GM12872 (cell line): ENCODE measurements around the gene NFIB.

Source experiments
- TF ChIP-seq, protein P1 (sequence below): IDR thresholded peaks from 3 replicates; pipeline ENCODE4 v1.5.1; 2011; ENCODE audit warnings: low read depth, mild to moderate bottlenecking, low read length, moderate library complexity; ENCODE audit not compliant: insufficient read depth

NFIB gene

DNA sequence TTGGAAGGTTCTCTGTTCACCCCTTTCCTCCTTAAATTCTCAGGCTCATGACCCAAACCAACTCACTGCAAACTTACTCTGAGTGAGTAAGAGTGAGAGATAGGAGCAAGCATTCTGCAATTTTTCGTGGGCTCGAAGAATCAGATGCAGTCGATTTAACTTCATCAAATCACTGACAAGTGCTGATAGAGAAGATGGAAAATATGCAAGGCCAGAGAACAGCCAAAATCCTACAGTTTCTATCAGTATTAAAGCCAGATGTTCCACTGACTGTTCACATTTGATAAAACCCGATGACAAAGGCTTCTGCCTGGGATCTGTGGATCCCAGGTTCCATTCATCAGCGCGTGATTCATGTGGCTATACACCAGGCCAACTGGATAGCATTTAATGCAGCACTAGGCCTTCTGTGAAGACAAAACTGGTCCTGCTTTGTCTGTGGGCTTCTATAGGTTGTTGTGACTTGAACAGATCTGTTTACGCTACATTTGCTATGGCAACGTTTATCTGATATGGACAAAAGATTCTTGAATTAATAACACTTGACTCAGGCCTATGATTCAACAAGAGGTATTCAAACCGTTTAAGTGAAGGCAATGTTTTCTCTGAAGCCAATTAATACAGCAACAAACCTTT is 251.2 kb downstream of the NFIB start:
- TF ChIP-seq, protein P1, sequence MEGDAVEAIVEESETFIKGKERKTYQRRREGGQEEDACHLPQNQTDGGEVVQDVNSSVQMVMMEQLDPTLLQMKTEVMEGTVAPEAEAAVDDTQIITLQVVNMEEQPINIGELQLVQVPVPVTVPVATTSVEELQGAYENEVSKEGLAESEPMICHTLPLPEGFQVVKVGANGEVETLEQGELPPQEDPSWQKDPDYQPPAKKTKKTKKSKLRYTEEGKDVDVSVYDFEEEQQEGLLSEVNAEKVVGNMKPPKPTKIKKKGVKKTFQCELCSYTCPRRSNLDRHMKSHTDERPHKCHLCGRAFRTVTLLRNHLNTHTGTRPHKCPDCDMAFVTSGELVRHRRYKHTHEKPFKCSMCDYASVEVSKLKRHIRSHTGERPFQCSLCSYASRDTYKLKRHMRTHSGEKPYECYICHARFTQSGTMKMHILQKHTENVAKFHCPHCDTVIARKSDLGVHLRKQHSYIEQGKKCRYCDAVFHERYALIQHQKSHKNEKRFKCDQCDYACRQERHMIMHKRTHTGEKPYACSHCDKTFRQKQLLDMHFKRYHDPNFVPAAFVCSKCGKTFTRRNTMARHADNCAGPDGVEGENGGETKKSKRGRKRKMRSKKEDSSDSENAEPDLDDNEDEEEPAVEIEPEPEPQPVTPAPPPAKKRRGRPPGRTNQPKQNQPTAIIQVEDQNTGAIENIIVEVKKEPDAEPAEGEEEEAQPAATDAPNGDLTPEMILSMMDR, result no peak

GRCh38 chr9:14061936-14062585 is 251.9 kb downstream of the NFIB start:
- TF ChIP-seq, protein P1, result no peak

GRCh38 chr9:14058325-14058688 is 255.6 kb downstream of the NFIB start:
- TF ChIP-seq, protein P1, result no peak

- TF ChIP-seq, protein P1, result no peak
Measured at GRCh38 chr9:14057368-14058324, 256.3 kb downstream of the NFIB start.

- TF ChIP-seq, protein P1, result no peak
Measured at GRCh38 chr9:14056316-14056861, 257.6 kb downstream of the NFIB start.

GRCh38 chr9:14054096-14054495 is 259.8 kb downstream of the NFIB start:
- TF ChIP-seq, protein P1, result no peak

DNA sequence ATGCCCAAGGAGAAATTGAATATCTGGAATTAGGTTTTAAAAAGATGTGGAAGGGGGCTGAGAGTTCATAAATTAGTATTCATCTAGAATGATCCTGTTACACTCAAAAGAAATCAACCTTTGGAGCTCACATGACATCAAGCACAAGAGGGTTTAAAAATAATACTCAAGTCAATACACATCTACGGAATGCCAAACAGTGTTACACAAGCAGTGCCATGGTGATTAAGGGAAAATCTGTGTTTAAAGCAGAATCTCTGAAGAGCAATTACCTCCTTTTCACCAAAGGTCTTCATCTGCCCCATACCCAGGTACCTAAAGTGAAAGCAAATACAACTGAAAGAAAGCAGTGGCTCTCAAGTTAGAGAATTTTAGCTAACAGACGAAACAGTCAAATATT is 261.6 kb downstream of the NFIB start:
- TF ChIP-seq, protein P1, result no peak
